HTERT RPE-1 (cell line): ENCODE measurements around the gene ANXA5.

Source experiments
- in situ Hi-C: fragments of 300-500 bp; cut with MboI; formaldehyde crosslinking; loops from 4 replicates; pipeline ENCODE4 v1.14.3; 2020; ENCODE audit warnings: low sequenced_read_pairs

Gene ANXA5

DNA sequence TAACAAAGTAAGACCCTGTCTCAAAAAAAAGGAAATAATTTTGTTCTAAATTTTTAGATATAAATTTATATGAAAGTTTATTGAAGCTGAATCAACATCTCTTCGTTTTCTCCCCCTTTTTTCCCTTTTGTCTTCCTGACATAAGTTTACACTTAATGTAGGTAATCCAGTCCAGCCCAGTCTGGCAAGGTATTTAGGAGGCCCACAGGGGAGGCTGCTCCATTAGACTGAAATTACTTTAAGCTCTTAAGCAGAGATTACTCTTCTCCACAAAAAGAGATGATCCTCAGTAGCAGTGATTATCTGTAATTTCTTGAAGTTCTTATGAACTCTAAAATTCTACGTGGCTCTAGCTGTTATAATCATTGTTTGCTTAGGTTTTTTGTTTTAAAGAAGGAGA is 46.0 kb downstream of the ANXA5 start:
- in situ Hi-C loops = no loop called here

DNA sequence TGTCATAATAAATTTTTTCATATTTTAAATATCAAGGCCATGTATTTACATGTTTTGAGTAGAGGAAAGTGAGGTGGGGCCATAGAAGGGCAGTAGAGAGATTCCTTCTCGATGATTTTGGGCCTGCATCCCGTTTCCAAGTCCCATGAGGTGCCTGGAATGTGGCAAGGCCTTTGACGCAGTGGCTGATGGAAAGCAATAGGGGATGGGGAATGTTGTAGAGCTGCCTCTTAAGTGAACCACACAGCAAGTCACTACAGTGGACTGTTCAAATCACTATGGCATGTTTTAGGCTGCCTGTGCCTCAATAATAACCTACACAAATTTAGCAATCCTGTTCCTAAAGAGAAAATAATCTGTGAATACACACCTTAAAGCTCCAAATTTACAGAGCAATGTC is 48.3 kb downstream of the ANXA5 start:
- in situ Hi-C loops = no loop called here

DNA sequence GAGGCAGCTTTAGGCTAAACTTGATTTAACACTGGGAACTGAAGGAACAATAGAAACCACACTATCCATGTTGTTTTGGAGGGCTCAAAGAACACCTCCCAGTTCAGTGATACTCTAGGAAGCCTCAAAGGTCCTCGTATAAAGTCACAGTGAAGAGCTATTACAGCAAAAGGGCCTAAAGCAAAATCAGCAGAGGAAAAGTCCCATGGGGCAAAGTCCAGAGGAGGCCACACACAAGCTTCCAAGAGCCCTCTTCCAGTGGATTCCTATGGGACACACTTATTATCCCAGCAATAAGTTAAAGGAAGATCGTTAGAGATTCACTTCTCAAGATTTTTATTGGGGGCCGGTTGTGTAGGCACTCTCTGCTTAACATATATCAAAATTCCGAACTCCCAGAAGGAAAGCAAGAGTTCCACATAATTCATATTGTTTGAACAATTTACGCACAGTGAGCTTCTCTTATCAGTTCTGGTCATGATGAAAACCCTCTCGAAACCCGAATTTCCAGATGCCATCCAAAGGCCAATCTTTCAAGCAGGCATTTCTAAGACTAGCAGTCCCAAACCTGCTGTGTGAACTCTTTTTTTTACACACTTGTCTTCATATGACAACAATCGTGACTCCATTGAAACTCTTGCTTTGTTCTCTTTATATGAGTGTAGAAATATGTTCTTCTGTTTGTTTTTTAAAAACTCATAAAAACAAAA is 53.7 kb downstream of the ANXA5 start:
- in situ Hi-C loops = no loop called here

DNA sequence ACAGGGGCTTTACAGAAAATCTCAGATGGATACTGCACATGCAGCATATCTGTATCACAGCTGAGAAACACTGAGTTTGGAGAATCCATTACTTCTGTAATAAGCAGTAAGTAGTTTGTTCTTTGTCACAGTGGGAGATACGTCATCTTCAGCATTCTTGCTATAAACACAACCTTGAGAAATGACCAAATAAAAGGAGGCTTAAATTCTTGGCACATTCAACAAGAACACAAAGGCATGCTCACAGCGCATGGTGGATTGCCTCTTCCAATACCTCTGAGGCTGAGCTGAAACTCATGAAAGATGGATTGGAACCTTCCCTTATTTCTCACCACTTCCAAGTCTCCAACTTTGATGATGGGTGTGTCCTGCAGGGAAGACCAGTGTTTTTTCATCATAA is 54.5 kb downstream of the ANXA5 start:
- in situ Hi-C loops = no loop called here

DNA sequence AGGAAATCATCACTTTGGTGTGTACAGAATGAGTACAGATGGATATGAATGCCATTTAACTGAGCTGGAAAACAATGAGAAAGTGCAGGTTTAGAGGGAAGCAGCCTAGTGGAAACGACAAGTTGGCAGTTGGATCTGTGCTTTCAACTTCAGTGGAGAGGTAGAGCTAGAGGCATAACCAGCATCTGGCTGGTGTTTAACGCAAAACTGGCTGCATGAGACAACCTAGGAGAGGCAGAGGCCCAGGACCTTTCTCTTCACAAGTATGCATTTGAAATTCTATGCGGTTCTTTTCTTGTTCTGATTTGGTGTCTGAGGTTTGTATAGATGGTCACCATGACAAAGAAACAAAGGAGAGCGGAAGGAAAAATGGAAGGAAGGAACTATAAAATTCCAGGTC is 63.1 kb downstream of the ANXA5 start:
- in situ Hi-C loops = no loop called here

DNA sequence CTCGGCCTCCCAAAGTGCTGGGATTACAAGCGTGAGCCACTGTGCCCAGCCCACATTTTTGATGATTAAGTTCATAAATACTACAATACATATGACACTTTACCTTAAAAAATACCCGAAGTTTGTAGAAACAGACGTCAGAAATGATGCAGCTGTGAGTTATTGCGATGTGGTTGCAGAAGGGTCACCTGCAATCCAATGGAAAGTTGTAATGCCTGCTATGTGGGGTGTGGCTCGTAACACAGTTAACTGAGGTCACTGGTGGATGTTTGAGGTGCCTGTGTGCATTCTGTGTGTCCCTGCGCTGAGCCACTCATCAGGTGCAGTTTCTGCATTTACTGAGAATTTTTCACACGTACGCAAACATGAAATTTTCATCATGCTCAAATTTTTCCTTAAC is 64.1 kb downstream of the ANXA5 start:
- in situ Hi-C loops = no loop called here
